HG02678 (cell line): ENCODE measurements around the gene CELSR1.
"Not testable (repeated sequence)": the region's sequence is repeated elsewhere in the genome, so short reads cannot be mapped to it uniquely, and the experiment has no call there.

Experiments
- ATAC-seq: cut with Tn5 transposase; IDR thresholded peaks from one replicate; pipeline ENCODE4 v1.9.1; 2021; ENCODE audit warnings: mild to moderate bottlenecking, moderate library complexity; ENCODE audit not compliant: unreplicated experiment

CELSR1 gene

DNA sequence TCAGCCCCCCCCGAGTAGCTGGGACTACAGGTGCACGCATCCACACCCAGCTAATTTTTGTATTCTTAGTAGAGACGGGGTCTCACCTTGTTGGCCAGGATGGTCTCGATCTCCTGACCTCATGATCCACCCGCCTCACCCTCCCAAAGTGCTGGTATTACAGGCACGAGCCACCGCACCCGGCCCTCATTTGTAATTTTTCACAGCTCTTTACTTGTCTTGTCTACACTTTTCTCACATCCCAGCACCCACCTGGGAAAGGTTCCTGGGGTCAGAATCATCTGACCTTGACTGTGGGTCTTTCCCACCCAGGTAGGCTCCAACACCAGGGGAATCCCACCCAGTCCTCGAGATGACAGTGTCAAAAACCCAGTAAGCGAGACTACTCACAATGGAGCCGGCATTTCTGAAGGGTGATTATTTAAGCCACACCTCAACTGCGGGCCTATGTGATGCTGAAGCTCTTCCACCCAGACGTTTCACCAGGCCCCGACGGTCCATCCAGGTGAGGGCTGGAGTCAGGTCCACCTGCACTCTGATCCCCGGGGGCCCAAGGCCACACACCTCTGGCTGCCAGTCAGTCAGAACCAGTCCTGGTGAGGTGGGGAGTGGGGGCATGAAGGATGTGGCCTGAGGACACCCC lies 23.4 kb downstream of the CELSR1 start:
- no peak for ATAC-seq

DNA sequence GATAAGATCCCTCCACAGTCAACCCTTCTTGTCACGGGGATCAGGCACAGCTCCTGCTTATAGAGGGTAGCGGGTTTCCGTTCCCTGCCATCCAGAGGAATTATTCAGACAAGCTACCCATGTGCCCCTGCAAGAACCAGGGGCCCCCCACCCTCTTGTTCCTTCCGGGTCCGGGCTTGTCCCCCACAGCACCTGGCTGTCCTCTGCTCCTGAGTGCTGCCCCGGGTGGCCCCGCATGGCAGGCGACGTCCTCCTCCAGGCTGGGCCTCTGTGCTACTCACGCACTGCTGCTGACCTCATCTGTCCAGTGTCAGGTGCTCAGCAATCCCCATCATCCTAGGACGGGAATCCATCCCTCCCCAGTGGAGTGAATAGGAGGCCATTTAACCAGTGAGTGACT lies 24.7 kb downstream of the CELSR1 start:
- no peak for ATAC-seq

DNA sequence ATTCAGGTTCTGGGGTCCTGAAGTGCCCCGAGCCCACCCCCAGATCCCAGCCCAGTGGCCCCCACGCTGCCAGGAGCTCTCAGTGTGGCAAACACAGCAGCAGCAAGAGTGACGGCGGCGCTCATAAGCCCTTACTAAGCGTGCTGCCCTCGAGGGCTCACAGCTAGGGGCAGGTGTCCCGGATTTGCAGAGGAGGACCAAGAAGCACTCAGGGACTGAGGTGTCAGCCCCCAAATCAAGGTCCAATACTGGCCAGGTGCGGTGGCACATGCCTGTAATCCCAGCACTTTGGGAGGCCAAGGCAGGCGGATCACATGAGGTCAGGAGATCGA lies 25.4 kb downstream of the CELSR1 start:
- ATAC-seq, result no peak

DNA sequence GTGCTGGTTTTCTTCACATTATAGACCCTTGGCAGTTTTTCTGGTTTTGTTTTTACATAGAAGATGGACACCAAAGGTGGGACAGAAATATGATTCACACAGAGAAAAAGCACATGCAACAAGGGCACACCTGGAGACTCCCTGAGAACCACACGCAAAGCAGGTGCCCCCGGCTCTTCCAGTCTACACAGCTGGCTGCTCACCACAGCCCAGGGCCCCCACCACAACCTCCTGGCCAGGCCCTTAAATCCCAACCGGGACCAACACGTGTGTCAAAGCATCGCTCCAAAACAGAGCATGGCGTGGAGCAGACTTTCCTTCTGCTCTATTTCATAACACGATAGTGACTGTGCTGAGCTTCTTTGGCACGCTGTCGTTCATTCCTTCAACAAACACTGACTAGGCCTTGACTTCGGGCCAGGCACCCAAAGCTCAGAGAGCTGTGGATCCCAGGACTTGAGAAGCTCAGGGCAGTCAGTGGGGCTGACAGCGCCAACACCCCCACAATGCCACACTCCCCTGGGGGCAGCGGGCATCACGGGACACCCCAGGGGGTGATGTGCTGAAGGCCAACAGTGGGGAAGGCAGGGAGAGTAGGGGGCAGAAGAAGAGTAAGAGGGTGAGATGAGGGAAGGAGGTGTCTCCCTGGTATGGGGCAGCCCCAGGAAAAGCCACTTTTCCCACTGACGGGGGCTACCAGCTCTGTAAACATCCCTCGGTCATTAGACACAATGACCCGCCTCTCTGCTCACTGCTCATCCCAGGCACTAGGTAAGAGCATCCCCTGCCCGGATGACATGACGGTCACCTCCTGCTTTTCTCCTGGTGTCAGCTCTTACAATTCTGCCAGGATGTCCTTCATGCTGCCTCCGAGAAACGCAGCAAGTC lies 26.0 kb downstream of the CELSR1 start:
- ATAC-seq, result no peak

DNA sequence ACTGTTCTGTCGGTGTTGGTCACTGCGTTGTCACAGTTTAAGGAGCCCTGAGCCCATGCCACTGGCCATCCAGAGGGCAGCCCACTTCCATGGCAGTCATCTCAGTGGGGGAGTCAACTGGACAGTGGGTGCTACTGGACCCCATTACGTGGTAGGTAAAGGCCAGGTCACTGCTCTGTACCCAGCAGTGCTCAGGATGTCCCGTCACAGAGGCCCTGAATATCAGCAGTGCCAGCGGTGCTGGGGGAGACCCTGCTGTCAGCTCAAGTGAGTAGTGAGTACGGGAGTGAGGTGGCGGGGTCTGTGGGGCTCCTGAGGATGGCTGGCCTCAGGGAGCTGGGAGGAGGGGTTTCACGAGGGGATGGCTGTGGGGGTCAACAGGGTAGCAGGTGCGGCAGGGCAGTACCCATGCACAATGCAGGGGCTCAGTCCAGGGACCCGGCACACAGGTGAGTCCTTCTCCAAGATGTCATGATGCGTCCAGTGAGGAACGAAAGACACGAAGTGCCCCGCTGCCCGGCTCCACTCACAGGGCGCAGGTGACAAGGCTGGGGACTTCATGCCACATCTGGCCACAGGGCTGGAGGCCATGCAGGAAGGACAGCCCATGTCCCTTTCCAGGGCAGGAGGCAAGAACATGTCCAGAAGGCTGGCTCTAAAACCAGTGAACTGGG lies 27.9 kb downstream of the CELSR1 start:
- no peak for ATAC-seq

DNA sequence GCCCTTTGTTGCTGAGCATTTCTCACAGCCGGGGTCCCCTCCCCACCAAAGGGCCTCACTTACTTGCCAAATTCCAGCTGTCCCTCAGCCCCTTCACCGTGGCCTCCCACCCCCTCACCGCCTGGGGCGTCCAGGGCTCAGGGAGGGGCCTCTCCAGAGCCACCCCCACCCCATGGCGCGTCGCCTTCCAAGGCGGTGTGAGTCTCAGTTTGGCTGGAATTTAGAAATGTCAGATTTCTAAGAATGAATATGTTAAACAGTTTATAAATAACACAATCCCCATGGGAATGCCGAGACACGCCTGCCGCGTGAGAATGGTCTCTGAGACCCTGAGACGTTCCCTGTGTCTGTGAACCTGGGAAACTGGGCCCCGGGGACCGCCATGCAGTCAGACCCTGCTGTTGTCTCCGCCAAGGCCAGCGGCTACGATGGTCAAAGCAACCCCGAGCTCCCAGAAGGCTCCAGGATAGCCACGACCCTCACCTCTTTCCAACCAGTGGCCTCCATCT lies 28.9 kb downstream of the CELSR1 start:
- no peak for ATAC-seq

DNA sequence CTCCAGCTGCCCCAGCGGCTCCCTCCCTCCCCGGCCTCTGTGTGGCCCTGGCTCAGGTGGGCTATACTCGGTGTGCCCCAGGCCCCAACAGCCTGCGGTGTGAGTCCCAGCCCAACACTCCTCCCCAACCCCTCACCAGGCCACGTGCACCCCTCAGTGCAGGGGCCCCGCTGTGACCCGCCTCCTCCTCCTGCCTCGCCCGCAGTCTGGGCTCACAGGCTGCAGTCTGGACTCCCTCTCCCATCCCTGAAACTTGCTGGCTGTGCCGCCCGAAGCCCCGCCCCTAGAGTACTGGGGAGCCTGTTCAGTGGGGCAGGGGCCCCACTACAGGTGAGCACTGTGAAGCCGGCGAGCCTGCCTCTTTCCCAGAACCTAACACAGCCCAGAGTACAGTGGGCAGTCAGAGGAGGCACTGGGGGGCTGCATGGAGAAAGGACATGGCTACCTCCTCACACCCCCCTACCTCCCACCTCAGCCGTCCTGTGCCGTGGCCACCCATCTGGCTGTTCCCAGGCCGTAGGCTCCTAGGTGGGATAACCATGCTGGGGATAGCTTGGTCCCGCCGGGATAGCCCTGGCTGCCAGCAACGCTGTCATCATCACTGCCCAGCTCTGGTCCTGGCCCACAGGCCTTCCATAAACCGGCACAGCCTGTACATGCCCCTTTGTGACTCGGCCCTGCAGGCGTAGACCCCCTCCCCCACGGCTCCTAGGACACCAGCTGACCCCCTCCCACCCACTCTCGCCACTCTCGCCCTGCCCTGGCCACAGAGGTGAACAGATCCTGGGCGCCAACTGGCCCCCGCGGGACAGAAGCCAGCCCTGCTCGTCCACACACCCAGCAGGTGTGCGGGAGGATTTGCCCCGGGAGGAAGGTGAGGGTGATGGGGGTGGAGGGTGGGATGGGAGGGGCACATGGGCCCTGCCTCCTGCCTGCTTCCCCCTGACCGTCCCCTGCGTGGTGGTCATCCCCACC lies 29.7 kb downstream of the CELSR1 start:
- ATAC-seq, result no peak

DNA sequence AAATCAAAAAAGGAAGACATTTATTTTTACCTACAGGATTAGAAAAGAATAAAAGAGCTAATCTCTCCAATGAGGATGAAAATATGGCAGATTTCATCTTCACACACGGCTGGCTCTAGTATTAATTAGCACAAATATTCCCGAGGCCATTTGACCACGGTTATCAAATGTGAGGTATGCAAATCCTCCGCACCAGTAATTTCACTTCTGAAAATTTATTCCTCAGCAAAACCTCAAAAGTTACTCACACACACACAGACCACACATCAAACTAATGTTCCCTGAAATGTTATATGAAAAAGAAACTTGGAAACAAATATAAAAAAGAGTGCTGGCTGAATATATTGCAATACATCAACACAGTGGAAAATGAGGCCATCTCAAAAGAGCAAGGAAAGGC lies 32.8 kb downstream of the CELSR1 start:
- ATAC-seq, result no peak

DNA sequence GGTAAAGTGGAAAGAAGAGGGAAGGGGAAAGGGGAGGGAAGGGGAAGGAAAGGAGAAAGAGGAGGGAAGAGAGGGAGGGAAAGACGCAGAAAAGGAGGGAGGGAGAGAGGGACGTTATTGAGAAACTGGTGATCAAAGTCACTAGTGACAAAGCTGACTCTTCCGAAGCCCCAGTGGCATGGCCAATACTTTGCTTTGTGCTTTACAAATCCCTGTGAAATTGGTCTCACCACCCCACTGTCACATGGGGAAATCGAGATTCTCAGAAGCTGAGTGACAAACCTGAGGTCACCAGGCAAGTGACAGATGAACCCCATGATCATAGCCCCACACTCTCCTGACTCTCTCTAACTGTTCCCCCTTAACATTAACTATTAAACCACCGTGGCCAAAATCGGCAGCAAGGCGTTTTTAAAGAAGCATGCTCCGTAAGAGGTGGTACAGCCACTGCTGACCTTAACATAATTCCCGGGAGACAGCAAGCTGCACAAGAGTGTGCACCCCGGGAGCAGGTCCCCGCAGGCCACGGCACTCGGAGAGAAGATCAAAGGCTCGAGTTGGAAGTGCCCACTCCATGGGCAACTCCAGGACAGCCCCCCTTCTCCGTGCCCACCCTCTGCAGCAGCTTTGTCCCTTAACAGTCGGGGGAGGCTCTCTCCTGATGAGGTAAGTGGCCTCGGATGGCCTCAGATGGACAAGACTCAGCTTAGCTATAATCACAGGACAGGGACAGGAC lies 34.8 kb downstream of the CELSR1 start:
- no peak for ATAC-seq

DNA sequence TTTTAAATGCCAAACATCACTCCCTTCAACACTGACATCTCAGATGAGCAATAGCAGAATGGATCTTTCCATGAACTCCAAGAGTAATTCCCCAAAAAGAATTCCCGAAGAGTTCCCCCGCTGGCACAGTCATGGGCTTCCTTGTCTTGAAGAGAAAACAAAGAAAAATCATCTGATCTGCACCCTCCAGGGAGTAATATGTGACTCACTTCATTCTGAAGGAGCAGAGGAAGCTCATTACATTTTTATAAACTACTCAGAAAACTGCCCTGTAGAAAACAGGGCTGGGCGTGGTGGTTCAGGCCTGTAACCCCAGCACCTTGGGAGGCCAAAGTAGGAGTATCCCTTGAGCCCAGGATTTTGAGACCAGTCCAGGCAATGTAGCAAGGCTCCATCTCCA lies 35.7 kb downstream of the CELSR1 start:
- ATAC-seq, result no peak

DNA sequence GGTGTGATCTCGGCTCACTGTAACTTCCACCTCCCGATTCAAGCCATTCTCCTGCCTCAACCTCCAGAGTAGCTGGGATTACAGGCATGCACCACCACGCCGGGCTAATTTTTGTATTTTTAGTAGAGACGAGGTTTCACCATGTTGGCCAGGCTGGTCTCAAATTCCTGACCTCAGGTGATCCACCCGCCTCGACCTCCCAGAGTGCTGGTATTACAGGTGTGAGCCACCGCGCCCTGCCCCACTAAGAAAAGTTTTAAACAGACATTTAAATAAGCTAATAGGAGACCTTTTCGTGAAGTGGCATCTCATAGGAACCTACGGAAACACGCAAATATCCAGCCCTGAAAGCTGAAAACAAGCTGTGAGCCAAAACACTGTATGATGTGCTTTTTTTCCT lies 36.2 kb downstream of the CELSR1 start:
- ATAC-seq, result not testable (repeated sequence)

DNA sequence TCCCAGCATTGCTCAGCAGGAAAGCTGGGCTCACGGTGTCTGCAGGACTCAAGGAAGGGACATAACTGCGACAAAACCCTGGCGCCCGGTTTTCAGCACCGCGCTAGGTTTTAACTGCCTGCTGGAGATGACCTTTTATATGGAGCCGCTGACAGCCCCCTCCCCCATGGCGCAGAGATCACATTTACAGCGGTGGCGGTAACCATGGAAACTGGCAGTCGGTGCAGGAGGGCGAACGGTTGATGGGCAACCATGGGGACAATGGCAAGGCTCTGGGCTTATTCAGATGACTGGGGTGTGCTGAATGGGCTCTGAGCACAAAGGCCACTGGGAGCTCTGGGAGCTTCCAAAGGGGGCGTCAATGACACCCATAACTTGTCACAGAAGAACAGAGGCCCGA lies 37.2 kb downstream of the CELSR1 start:
- ATAC-seq, result no peak

DNA sequence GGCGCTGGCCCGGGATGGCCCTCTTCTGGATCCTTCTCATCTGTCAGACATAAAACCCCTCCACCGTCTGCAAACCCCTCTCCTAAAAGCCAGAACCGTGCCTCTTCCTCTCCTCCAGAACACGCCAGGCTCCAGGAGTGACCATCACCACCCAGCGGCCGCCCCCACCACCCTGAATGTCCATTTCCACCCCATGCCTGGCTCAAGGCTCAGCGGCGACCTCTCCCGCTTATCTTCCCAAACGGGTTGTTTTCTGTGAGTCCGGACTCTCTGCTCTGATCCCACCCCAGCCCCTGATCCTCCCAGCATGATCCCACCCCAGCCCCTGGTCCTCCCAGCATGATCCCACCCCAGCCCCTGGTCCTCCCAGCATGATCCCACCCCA lies 37.6 kb downstream of the CELSR1 start:
- ATAC-seq, result no peak

DNA sequence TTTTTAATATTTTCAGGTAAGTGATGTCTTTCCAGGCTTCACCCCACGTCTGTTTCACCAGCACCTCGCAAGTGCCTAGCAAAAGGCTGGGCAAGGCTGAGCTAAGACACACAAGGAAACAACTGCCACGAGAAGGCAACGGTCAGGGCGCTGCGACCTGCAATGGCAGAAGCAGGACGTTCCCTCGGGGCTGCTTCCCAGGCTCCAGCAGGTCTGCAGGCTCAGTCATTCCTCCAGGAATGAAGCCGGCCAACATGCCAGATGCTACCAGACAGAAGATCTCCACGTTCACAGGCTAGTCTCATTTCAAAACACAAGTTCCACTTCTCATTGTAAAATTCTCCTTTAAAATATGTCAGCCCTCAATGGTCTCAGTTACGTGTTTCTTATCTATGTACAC lies 45.5 kb downstream of the CELSR1 start:
- no peak for ATAC-seq

DNA sequence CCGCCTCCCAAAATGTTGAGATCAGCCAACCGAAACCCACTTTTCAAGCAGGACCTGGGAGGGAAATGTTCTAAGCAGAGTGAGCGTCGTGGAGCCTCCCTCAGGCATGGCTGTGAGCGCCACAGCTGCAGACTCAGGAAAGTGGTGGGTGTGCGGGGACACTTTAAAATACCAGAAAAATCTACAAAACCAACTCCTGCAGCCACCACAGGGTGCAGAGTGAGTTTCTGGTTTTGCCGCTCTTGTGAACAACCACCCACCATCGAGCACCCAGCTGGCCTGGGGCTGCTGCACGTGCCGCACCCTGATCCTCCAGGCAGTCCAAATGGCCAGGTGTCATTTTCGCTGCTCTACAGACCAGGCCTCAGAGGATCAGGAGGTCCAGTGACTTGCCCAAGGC lies 46.9 kb downstream of the CELSR1 start:
- ATAC-seq, result no peak

DNA sequence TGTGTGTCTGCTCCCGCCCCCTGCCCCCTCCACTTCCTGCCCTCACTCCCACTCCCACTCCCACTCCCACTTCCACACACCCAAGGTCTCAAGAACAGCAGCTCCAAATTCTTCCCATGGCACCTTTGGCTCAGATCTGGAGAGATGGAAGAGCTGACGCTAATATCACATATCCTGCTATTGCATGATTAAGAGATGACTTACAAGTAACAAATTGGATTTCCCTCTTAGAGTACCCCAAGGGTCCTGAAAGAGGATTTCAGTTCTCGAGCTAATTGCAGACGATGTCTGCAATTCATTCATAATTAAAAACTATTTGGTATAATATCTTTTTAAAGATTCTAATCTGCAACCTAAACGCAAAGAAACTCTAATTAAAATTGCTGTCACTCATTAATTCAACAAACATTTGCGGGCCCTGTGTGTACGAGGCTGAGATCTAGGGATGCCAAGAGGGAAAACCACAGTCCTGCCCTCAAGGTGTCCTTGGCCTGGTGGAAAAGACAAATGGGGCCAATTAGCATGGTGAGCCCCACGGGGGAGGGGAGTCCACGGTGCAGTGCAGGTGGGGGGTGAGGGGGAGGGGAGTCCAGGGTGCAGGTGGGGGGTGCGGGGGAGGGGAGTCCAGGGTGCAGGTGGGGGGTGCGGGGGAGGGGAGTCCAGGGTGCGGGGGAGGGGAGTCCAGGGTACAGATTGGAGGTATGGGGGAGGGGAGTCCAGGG lies 50.3 kb downstream of the CELSR1 start:
- no peak for ATAC-seq

DNA sequence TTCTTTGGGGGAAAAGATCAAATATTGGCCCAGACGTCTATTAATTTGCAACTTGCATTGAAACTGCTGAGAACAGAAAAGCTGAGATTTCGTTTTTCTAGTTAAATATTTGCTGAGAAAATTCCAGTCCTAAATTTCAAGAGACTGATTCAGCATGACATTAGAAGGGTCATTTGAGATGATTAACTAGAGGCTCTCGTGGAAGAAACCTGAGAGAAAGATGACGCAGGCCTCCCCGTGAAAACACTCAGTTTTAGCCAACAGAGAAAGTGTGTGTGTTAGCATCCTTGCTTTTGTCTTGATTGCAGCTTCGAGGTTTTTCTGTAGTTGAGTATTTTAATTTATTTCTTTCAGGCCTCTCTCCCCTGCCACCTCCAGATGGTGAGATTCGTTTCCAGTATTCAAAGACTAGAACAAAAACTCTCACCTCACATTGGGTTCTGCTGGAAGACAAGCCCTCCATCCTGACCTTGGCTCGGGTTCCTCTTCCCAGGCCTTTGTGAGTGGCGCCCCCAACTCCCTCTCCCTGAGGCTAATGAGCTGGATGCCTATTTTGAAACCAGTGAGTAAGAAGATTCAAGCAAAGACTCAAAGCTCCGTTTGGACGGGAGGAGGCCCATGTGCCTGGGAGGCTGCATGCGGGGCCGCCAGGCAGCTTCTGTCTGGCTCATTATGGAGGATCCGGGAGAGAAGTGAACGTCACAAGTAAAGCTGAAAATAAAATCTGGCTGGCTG lies 52.4 kb downstream of the CELSR1 start:
- ATAC-seq, result no peak

DNA sequence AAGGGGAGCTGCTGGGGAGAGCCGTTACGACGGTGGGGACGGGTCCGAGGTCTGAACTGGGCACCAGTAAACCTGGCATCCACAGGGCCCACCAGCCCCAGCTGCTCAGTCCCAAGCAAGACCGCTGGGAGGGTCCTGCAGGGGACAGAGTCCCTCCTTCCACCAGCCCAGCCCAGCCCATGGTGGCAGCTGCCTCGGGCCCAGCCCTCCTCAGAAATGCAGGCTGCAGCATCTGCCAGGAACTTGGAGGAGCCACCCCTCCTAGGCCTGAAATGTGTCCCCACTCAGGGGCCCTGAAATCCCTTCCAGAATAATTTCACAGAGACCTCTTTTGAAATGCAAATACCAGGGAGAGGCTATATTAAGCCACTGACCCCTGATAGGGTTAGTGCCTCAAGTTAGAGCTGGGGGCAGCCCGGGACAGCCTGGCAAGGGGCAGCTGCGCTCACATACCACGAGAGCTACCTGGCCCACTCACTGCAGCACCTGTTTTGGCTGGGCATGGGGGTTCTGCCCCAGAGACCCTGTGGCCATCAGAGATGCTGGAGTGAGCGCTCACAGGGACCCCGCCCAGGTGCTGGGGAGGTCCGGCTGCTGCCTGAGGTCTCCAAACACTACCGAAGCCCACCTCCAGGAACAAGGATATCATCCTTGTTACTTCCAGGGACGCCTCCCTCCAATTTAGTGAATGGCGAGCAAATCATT lies 53.1 kb downstream of the CELSR1 start:
- ATAC-seq, result no peak
